ENCODE data around the gene TBC1D16. TPM values are rescaled to one million over a fixed set of nuclear protein-coding genes. Genes with fewer than 3 reads are reported as not detected.

Gene TBC1D16
- total and polyA plus RNA-seq, 8 donors = 17.3 to 49.1 (median 31.3) TPM

GRCh38 chr17:80081596-80081995 is 45.9 kb upstream of the TBC1D16 start:
- Histone ChIP-seq H3K27ac (no peak overlapping the region), H3K36me3 (no peaks in the 10 kb centered on the region), H3K27me3 (no peaks in the 10 kb centered on the region), H3K4me1 (peaks cover 0 to 8% of the 10 kb centered on the region in 2 donors), H3K9me3 (no peaks in the 10 kb centered on the region), H3K4me3 (no peak overlapping the region)
- ATAC-seq (no peak), DNase-seq (peak in 1 of 4 donors; percentile 72)
- TF ChIP-seq, protein P1, sequence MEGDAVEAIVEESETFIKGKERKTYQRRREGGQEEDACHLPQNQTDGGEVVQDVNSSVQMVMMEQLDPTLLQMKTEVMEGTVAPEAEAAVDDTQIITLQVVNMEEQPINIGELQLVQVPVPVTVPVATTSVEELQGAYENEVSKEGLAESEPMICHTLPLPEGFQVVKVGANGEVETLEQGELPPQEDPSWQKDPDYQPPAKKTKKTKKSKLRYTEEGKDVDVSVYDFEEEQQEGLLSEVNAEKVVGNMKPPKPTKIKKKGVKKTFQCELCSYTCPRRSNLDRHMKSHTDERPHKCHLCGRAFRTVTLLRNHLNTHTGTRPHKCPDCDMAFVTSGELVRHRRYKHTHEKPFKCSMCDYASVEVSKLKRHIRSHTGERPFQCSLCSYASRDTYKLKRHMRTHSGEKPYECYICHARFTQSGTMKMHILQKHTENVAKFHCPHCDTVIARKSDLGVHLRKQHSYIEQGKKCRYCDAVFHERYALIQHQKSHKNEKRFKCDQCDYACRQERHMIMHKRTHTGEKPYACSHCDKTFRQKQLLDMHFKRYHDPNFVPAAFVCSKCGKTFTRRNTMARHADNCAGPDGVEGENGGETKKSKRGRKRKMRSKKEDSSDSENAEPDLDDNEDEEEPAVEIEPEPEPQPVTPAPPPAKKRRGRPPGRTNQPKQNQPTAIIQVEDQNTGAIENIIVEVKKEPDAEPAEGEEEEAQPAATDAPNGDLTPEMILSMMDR (IDR thresholded peaks at IDR 0.05) = no peak
- intact Hi-C loops (cut with DNase I) = no loop called here

DNA sequence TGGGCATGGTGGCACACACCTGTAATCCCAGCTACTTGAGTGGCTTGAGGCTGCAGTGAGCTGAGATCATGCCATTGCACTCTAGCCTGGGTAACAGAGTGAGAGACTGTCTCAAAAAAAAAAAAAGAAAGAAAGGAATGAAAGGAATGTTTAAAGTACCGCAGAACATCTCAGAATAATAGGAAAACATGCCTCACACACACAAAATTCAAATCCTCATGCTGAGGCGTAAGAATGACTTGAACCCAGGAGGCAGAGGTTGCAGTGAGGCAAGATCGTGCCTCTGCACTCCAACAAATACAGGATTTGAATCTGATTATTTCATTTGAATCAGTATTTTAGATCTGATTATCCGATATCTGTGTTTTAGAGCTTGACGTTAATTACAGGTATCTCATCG is 44.4 kb upstream of the TBC1D16 start:
- peaks cover 0 to 8% of the 10 kb centered on the region in 2 donors for H3K4me1 ChIP-seq
- no peak overlapping the region for H3K4me3 ChIP-seq
- H3K27ac ChIP-seq = no peak overlapping the region
- intact Hi-C loops (cut with DNase I) = no loop called here
- H3K9me3 ChIP-seq = no peaks in the 10 kb centered on the region
- TF ChIP-seq, protein P1 (IDR thresholded peaks at IDR 0.05) = no peak
- H3K36me3 ChIP-seq = no peaks in the 10 kb centered on the region
- DNase-seq = no peak
- ATAC-seq = no peak
- H3K27me3 ChIP-seq = no peaks in the 10 kb centered on the region

DNA sequence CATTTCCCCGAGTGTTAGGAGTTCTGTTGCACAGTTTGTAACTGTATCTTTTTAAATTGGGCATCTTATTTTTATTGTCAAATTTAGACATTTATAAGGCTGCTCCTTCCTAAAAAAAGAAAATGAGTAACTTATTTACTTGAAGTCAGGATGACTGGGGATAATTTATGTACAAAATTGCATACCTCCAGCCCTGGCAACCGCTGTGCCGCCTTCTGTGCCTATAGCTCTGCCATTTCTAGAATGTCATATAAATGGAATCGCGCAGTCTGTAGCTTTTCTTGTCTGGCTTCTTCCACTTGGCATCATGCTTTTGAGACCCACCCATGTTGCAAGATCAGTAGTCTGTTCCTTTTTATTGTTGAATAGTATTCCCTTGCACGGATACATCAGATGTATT is 36.7 kb upstream of the TBC1D16 start:
- peaks cover 5 to 27% of the 10 kb centered on the region in 2 donors for H3K4me1 ChIP-seq
- TF ChIP-seq, protein P1 (IDR thresholded peaks at IDR 0.05) = no peak
- DNase-seq = no peak
- no peak for ATAC-seq
- H3K9me3 ChIP-seq = no peaks in the 10 kb centered on the region
- no peak overlapping the region for H3K4me3 ChIP-seq
- no peaks in the 10 kb centered on the region for H3K36me3 ChIP-seq
- H3K27me3 ChIP-seq = no peaks in the 10 kb centered on the region
- H3K27ac ChIP-seq = no peak overlapping the region
- intact Hi-C loops (cut with DNase I) = no loop called here

DNA sequence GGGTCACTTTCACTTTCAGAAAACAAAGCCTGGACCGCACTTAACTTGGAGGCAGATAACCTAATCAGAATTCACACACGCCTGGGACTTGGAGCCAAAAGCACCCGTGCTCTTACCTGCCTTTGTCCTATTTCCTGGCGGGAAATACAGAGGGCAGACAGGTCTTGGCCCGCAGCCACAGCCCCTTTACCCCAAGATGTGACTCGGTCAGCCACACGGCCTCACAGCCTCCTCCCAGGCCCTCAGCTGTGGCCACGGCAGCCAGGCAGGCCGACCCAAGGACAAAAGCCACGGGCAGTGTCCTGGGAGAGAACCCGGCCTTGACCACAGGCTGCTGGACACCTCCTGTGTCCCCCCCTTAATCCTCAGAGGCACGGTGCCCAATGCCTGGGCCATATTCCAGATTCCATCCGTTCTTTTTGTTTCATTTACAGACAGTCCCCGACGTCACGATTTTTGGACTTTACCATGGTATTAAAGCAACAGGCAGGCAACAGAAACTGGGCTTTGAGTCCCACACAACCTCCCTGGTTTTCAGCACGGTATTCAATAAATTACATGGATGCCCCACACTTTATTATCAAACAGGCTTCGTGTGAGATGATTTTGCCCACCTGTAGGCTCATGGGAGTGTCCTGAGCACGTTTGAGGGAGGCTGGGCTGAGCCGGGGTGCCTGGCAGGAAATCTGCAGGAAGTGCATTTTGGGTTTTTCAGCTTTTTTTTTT is 35.6 kb upstream of the TBC1D16 start:
- TF ChIP-seq, protein P1 (IDR thresholded peaks at IDR 0.05) = no peak
- Histone ChIP-seq H3K36me3 (no peaks in the 10 kb centered on the region), H3K4me1 (peaks cover 5 to 27% of the 10 kb centered on the region in 2 donors), H3K9me3 (no peaks in the 10 kb centered on the region), H3K27me3 (no peaks in the 10 kb centered on the region), H3K27ac (peak overlapping the region; percentile 73 to 86), H3K4me3 (peak overlapping the region; percentile 6 to 11)
- peak in 3 of 4 donors; percentile 41 to 83 (median 76) for DNase-seq
- intact Hi-C loops (cut with DNase I) = no loop called here
- peak; percentile 48 for ATAC-seq

DNA sequence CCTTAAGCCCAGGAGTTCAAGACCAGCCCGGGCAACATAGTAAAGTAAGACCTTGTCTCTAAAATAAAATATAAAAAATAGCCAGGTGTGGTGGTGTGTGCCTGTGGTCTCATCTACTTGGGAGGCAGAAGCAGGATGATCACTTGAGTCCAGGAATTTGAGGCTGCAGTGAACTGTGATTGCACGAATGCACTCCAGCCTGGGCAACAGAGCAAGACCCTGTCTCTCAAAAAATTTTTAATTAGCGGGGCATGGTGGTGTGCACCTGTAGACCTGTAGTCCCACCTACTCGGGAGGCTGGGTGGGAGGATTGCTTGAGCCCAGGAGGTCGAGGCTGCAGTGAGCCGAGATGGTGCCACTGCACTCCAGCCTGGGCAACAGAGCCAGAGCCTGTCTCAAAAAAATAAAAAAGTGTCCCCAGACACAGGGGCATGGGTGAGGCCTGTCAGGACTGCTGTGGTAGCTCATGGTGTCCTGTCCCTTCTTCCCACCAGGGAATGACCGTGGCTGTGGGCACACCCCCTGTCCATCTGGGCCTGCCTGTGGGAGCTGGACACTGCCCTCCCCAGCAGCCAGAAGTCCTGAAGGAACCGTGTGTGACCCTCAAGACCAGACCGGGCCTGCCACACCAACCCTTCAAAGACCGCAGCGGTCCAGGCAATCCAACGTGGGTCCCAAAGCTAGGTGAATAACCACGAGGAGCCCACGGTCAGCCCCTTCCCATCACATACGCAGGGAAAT is 34.9 kb upstream of the TBC1D16 start:
- DNase-seq = no peak
- intact Hi-C loops (cut with DNase I) = no loop called here
- H3K9me3 ChIP-seq = no peaks in the 10 kb centered on the region
- peaks cover 5 to 27% of the 10 kb centered on the region in 2 donors for H3K4me1 ChIP-seq
- TF ChIP-seq, protein P1 (IDR thresholded peaks at IDR 0.05) = no peak
- H3K27me3 ChIP-seq = no peaks in the 10 kb centered on the region
- H3K36me3 ChIP-seq = no peaks in the 10 kb centered on the region
- ATAC-seq = peak; percentile 19
- peak overlapping the region; percentile 6 to 11 for H3K4me3 ChIP-seq
- peak overlapping the region; percentile 73 to 86 for H3K27ac ChIP-seq
